ENCODE measurements around the gene CAPRIN1. TPM values are rescaled to one million over a fixed set of nuclear protein-coding genes. Genes with fewer than 3 reads are reported as not detected.

Gene CAPRIN1
- total and polyA plus RNA-seq, 2 experiments from 2014 or later: 119 to 365 TPM

DNA sequence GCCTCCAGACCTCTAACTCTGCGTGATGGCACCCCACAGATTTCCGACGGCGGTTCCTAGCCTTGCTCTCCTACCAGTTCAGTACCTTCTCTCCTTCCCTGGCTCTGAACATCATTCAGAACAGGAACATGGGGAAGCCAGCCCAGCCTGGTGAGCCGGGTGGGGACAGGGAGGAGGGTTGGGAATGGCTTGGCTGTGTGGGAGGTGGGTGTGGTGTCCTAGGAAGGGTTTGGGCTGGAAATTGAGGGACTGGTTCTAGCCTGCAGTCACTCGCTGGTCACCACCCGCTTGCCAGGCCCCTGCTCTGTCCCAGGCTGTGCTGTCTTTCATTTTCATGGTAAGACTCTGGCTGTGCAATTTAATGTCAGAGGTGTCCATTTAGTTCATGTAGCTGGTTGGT, 87.8 kb downstream of the CAPRIN1 start:
- TF ChIP-seq ZNF331 (CRISPR knock-in tag; IDR thresholded peaks at IDR 0.05; ENCODE audit: low read depth) (no peak), JUNB (IDR thresholded peaks at IDR 0.05; ENCODE audit: unreplicated experiment) (no peak), ZNF114 (CRISPR knock-in tag; IDR thresholded peaks at IDR 0.05) (no peak), EZH2 (IDR thresholded peaks at IDR 0.05; ENCODE audit: low read depth, unreplicated experiment) (no peak), EZH2phosphoT487 (IDR thresholded peaks at IDR 0.05; ENCODE audit: unreplicated experiment) (no peak), POLR2AphosphoS5 (IDR thresholded peaks at IDR 0.05; ENCODE audit: low read depth) (no peak), NANOG (IDR thresholded peaks at IDR 0.05; ENCODE audit: borderline replicate concordance) (no peak), CREB1 (CRISPR knock-in tag; IDR thresholded peaks at IDR 0.05; ENCODE audit: low read depth) (no peak), STAT1 (IDR thresholded peaks at IDR 0.05; ENCODE audit: unreplicated experiment) (no peak)
- TF ChIP-seq, protein P1, sequence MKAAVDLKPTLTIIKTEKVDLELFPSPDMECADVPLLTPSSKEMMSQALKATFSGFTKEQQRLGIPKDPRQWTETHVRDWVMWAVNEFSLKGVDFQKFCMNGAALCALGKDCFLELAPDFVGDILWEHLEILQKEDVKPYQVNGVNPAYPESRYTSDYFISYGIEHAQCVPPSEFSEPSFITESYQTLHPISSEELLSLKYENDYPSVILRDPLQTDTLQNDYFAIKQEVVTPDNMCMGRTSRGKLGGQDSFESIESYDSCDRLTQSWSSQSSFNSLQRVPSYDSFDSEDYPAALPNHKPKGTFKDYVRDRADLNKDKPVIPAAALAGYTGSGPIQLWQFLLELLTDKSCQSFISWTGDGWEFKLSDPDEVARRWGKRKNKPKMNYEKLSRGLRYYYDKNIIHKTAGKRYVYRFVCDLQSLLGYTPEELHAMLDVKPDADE (IDR thresholded peaks at IDR 0.05): no peak
- TF ChIP-seq, protein P2, sequence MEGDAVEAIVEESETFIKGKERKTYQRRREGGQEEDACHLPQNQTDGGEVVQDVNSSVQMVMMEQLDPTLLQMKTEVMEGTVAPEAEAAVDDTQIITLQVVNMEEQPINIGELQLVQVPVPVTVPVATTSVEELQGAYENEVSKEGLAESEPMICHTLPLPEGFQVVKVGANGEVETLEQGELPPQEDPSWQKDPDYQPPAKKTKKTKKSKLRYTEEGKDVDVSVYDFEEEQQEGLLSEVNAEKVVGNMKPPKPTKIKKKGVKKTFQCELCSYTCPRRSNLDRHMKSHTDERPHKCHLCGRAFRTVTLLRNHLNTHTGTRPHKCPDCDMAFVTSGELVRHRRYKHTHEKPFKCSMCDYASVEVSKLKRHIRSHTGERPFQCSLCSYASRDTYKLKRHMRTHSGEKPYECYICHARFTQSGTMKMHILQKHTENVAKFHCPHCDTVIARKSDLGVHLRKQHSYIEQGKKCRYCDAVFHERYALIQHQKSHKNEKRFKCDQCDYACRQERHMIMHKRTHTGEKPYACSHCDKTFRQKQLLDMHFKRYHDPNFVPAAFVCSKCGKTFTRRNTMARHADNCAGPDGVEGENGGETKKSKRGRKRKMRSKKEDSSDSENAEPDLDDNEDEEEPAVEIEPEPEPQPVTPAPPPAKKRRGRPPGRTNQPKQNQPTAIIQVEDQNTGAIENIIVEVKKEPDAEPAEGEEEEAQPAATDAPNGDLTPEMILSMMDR (conservative IDR thresholded peaks at IDR 0.05; ENCODE audit: low read depth in 2 of 2): no peak
- TF ChIP-seq, protein P3, sequence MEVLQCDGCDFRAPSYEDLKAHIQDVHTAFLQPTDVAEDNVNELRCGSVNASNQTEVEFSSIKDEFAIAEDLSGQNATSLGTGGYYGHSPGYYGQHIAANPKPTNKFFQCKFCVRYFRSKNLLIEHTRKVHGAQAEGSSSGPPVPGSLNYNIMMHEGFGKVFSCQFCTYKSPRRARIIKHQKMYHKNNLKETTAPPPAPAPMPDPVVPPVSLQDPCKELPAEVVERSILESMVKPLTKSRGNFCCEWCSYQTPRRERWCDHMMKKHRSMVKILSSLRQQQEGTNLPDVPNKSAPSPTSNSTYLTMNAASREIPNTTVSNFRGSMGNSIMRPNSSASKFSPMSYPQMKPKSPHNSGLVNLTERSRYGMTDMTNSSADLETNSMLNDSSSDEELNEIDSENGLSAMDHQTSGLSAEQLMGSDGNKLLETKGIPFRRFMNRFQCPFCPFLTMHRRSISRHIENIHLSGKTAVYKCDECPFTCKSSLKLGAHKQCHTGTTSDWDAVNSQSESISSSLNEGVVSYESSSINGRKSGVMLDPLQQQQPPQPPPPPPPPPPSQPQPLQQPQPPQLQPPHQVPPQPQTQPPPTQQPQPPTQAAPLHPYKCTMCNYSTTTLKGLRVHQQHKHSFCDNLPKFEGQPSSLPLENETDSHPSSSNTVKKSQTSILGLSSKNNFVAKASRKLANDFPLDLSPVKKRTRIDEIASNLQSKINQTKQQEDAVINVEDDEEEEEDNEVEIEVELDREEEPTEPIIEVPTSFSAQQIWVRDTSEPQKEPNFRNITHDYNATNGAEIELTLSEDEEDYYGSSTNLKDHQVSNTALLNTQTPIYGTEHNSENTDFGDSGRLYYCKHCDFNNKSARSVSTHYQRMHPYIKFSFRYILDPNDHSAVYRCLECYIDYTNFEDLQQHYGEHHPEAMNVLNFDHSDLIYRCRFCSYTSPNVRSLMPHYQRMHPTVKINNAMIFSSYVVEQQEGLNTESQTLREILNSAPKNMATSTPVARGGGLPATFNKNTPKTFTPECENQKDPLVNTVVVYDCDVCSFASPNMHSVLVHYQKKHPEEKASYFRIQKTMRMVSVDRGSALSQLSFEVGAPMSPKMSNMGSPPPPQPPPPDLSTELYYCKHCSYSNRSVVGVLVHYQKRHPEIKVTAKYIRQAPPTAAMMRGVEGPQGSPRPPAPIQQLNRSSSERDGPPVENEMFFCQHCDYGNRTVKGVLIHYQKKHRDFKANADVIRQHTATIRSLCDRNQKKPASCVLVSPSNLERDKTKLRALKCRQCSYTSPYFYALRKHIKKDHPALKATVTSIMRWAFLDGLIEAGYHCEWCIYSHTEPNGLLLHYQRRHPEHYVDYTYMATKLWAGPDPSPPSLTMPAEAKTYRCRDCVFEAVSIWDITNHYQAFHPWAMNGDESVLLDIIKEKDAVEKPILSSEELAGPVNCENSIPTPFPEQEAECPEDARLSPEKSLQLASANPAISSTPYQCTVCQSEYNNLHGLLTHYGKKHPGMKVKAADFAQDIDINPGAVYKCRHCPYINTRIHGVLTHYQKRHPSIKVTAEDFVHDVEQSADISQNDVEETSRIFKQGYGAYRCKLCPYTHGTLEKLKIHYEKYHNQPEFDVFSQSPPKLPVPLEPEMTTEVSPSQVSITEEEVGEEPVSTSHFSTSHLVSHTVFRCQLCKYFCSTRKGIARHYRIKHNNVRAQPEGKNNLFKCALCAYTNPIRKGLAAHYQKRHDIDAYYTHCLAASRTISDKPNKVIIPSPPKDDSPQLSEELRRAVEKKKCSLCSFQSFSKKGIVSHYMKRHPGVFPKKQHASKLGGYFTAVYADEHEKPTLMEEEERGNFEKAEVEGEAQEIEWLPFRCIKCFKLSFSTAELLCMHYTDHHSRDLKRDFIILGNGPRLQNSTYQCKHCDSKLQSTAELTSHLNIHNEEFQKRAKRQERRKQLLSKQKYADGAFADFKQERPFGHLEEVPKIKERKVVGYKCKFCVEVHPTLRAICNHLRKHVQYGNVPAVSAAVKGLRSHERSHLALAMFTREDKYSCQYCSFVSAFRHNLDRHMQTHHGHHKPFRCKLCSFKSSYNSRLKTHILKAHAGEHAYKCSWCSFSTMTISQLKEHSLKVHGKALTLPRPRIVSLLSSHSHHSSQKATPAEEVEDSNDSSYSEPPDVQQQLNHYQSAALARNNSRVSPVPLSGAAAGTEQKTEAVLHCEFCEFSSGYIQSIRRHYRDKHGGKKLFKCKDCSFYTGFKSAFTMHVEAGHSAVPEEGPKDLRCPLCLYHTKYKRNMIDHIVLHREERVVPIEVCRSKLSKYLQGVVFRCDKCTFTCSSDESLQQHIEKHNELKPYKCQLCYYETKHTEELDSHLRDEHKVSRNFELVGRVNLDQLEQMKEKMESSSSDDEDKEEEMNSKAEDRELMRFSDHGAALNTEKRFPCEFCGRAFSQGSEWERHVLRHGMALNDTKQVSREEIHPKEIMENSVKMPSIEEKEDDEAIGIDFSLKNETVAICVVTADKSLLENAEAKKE (CRISPR knock-in tag; IDR thresholded peaks at IDR 0.05): no peak
- TF ChIP-seq, protein P4, sequence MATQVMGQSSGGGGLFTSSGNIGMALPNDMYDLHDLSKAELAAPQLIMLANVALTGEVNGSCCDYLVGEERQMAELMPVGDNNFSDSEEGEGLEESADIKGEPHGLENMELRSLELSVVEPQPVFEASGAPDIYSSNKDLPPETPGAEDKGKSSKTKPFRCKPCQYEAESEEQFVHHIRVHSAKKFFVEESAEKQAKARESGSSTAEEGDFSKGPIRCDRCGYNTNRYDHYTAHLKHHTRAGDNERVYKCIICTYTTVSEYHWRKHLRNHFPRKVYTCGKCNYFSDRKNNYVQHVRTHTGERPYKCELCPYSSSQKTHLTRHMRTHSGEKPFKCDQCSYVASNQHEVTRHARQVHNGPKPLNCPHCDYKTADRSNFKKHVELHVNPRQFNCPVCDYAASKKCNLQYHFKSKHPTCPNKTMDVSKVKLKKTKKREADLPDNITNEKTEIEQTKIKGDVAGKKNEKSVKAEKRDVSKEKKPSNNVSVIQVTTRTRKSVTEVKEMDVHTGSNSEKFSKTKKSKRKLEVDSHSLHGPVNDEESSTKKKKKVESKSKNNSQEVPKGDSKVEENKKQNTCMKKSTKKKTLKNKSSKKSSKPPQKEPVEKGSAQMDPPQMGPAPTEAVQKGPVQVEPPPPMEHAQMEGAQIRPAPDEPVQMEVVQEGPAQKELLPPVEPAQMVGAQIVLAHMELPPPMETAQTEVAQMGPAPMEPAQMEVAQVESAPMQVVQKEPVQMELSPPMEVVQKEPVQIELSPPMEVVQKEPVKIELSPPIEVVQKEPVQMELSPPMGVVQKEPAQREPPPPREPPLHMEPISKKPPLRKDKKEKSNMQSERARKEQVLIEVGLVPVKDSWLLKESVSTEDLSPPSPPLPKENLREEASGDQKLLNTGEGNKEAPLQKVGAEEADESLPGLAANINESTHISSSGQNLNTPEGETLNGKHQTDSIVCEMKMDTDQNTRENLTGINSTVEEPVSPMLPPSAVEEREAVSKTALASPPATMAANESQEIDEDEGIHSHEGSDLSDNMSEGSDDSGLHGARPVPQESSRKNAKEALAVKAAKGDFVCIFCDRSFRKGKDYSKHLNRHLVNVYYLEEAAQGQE (IDR thresholded peaks at IDR 0.05; ENCODE audit: unreplicated experiment): no peak
- no peaks in the 10 kb centered on the region for H3F3A ChIP-seq (replicated peaks; ENCODE audit: low read depth)
- Mint-ChIP-seq H3K9me3 (no peaks in the 10 kb centered on the region), H3K36me3 (ENCODE audit: low read depth) (peaks cover 92% of the 10 kb centered on the region), H3K27me3 (ENCODE audit: insufficient read depth, low read depth, poor library complexity) (peaks cover 3% of the 10 kb centered on the region), H3K27ac (no peak overlapping the region), H3K4me1 (no peaks in the 10 kb centered on the region), H3K4me3 (no peak overlapping the region)
- no peak overlapping the region for H3K4me2 ChIP-seq
- DNase-seq (ENCODE audit: low spot score) (no peak), ATAC-seq (no peak)
- H3K4me1 ChIP-seq (ENCODE audit: insufficient read depth): no peaks in the 10 kb centered on the region
- H3K27me3 ChIP-seq (ENCODE audit: insufficient read depth): no peaks in the 10 kb centered on the region
- no peak overlapping the region for H2AFZ ChIP-seq
- no peaks in the 10 kb centered on the region for H3K9me2 ChIP-seq (ENCODE audit: insufficient read depth)
- peaks cover 47% of the 10 kb centered on the region for H3K36me3 ChIP-seq (ENCODE audit: insufficient read depth)
- no peaks in the 10 kb centered on the region; the same call in 1 of the 2 replicates for H4K20me1 ChIP-seq (replicated peaks; ENCODE audit: insufficient read depth)
- no peak overlapping the region for H3K4me3 ChIP-seq
- no peak overlapping the region for H3K27ac ChIP-seq (ENCODE audit: low read depth)
- no peaks in the 10 kb centered on the region for H3K79me2 ChIP-seq (replicated peaks; ENCODE audit: insufficient read depth)

All from GM23338 (cell line).